ENCODE results near the gene GALNT2.

Gene GALNT2

DNA sequence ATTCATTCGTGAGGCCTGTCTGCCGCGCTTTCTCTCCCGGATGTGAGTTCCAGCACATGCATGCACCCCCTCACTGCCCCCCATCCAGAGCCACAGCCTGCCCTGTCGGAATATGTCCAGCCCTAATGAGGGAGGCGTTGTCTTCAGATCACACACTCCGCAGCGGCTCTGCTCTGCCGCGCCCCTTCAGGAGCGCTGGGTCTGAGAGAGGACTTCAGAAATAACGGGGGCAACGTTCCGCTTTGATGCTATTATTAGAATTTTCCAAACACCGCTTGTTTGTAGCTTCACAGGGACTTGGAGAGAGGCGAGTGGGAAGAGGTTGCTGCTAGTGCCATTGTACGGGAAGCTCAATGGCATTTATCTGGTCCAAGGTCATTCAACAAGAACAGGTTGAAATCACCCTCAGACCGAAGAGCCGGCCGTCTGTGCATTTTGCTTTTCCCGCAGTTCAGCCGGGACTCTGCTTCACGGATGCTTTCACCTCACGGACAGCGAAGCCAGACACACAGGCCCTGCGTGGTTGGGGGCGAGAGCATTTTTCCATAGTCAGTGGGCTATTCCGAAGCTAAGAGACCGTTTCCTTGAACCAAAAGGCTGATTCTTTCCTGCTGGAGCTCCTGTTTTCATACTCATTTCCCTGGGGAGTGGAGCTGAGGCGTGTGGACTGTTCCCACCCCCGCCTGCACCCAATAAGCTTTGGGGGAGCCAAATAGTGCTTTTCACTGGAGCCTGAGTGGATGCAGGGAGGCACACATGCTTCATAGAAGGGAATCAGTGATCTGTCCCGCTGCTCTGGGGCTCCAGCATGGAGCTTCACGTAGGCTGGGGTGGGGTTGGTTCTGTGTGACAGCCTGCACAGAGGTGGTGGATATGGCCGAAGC is 69.7 kb downstream of the GALNT2 start:
- no peak for DNase-seq

GRCh38 chr1:230137337-230137815 is 70.3 kb downstream of the GALNT2 start:
- DNase-seq = no peak

- no peak for DNase-seq
Observed at GRCh38 chr1:230138561-230139239, 71.7 kb downstream of the GALNT2 start.

GRCh38 chr1:230139315-230139714 is 72.3 kb downstream of the GALNT2 start:
- DNase-seq = no peak

GRCh38 chr1:230139741-230140140 is 72.7 kb downstream of the GALNT2 start:
- no peak for DNase-seq

DNA sequence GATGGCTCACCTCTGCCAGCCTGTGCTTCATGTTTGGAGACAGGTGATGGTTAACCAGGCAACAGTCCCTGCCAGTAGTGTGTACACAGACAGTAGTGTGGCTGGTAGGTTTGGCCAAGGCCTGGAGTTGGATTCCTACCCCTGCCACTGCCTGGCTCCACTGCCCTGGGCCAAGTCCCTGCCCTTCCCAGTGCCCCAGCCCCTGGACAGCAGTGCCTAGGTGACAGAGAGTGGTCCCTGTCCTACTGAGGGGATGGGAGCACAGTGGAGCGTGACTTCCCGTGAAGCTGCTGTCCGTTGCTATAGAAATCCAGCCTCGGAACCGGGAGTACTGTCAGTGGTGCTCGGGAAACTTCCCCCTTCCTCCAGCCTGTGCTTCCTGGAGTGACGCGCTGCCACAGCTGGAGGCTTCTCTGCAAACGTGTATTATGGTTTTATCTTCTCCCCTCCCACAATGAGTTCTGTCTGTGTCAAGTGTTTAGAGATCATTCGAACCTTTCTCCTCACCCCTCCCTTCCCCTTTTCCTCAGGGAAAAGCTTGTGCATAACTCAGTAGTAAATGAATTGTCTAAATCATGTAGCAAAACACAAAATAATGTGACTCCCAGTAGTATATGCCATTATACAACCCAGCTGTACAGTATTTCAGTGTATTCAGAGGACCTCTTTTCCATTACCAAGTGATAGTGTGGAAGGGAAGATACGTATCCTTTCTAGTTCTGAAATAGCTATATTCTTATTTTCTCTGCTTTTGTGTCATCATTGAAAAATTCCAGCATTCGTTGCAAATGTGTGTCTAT is 73.4 kb downstream of the GALNT2 start:
- no peak for DNase-seq

GRCh38 chr1:230141021-230141648 is 74.1 kb downstream of the GALNT2 start:
- DNase-seq = no peak

DNA sequence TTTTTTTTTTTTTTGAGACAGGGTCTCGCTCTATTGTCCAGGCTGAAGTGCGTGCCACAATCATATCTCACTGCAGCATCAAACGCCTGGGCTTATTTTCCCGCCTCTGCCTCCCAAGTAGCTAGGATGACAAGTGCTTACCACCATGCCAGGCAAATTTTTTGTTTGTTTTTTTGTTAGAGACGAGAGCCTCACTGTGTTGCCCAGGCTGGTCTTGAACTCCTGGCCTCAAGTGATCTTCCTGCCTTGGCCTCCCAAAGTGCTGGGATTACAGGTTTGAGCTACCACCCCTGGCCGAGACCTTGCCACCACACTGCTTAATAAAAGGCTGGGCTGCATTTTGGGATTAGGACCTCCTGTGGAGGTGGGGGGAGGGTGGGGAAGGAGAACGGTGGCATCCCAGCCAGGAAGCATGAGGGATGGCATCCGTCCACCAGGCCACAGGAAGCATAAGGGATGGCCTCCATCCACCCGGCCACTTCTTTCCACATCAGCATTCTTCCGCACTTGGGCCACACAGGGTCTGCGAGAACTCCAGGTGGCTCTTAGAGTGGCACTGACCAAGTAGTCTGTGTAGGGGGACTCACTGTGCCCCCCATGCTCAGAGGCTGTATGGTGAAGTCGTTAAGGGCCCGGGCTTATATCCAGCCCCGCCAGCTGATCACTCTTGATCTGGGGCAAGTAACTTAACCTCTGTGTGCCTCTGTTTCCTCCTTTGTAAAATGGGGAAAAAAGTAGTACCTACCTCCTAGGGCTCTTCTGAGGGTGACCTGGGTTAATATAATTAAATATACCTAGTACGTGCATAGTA is 75.0 kb downstream of the GALNT2 start:
- no peak for DNase-seq

DNA sequence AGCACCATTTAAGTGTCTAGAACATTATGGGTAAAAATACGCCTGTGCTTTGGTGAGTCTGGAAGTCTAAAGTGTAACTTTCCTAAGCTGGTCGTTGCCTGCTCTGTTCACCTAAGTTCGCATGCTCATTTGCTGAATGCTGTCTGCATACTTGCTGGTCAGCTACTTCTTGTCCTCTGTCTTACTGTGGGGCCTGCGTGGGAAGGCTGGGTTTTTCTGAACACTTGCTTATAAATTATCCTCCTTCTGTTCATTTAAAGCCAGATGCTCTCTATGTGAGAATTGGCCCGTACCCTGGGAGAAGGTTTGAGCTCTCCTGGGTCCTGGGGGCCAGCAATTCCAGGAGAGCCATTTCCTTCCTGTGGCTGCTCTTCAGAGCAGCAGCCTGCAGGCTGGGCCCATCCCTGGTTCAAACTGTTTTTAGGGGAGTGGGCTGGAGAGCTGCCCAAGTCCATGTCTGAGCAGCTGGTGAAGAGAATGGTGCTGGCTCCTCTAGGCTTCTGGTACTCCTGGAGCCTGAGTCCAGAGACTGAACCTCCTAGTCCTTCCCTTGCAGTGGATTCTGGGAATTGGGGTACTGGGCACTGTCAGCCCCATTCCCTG is 75.7 kb downstream of the GALNT2 start:
- DNase-seq = no peak

DNA sequence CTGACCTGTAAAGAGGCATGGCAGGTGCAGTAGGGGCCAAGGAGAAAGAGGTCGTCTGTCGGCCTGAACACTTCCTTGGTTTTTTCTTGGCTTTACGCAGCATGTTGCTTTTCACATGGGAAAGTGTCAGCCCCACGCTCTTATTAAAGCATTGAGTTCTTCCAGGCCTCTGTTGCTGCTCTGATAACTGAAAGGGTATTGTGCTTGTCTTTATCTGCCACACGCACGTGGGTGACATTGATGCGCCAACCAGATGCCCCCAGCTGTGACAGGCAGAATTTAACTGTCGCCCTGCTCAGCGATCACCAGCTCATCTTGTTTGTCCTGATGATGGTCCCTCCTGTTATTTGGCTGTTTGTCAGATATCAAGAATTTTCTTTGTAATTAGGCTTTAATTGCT is 76.5 kb downstream of the GALNT2 start:
- DNase-seq = no peak

DNA sequence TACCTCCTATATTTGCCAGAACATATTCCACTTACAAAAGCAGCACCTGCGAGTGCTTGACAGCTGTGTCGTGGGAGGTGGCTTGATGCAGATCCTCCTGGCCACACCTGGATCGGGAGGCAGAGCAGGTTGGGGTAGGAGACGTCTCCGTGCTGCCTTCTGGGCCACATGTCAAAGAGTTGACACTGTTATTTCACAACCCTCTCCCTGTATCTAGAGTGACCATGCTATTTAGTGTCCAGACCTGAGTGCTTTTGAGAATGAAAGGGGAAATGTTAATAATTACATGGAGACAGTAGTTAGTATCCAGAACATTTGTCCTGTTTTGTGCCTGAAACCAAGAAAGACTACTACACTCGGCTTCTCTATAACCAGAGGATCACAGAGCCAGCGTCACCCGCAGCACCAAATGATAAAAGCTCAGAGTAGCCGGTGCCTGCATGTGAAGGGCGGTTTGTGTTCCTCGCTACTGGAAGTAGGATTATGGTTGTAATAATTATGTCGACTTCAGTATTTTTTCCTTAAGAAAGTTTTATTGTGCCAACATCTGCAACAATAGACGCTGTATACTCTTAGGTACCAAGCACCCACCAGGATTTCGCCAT is 77.1 kb downstream of the GALNT2 start:
- DNase-seq = no peak

GRCh38 chr1:230144758-230145504 is 77.9 kb downstream of the GALNT2 start:
- DNase-seq = no peak

DNA sequence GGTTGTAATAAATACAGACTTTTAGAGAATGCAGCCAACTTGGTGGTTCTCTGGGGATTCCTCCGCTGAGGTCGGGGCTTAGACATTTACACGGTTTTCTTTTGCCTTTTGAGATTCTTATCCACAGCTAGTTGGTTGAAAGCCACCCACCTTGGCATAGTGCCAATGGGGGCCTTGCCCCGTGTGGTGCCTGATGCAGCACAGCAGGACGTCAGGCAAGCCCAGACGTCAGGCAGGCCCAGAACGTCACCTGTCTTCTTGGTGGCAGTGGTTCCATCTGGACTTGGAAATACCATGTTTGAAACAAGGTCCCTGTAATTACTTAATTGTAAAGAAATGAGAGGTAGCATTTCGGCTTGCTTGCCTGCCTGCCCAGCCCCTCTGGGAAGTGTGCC is 78.5 kb downstream of the GALNT2 start:
- DNase-seq = no peak

GRCh38 chr1:230145953-230146476 is 79.0 kb downstream of the GALNT2 start:
- no peak for DNase-seq

DNA sequence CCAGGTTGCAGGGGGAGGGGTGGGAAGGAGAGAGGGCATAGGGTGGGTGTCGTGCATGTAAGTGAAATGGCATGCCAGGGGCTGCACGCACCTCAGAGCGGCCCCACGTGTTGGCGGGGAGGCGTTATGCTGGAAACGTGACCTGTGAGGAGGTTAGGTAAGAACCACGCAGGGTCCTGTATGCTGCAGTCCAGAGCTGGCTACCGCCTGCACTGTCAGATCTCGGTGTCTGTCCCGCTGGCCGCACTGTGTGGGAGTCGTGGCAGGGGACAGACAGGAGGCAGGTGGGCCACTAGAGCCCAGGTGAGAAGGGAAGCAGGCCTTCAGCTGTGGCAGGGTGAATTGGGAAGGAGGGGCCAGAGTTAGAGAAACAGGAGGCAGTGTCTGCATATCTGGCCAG is 79.7 kb downstream of the GALNT2 start:
- no peak for DNase-seq

GRCh38 chr1:230147253-230148125 is 80.5 kb downstream of the GALNT2 start:
- DNase-seq = no peak

DNA sequence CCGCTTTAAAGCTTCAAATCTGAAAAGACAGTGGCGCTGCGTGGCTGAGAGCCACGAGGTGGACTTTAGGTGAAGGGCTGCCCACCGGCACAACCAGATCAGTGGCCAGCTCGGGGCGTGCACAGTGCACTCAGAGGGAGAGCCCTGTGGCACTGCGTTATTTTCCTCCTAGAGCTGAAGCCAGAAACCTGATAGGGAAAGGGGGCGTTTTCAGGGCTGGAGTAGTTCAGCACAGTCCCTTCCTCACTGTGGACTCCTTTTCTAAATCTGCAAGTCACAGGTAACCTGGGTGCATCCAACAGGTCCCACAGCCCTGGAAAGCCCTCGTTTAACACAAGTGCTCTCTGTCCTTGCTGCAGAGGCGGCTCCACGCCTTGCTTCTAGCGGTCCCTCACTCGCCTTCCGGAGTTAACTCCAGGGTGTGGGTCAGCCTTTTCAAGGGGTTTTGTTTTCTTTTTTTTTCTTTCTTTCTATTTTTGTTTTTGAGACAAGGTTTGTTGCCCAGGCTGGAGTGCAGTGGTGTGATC is 81.2 kb downstream of the GALNT2 start:
- no peak for DNase-seq

DNA sequence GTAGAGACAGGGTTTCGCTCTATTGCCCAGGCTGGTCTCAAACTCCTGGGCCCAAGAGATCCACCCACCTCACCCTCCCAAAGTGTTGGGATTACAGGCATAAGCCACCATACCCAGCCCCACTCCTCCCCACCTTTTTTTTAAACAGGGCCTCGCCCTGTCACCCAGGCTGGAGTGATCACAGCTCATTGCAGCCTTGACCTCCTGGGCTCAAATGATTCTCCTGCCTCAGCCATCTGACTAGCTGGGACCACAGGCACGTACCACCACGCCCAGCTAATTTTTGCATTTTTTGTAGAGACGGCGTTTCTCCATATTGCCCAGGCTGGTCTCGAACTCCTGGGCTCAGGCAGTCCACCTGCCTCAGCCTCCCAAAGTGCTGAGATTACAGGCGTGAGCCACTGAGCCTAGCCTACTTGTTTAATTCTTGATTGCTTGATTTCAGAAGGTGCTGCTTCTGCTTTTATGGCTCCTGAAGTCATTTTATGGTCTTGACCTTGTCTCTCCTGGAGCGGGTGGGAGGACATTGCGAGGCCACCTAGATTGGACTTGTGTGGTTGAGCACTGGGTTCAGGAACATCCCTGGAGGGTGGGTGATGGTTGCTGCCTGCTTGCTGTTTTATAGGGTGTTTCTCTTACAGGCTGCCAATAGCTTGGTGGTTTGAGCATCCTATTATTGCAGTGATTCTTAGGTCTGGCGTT is 81.9 kb downstream of the GALNT2 start:
- no peak for DNase-seq
